ENCODE data around the gene MAP4K3.

DNA sequence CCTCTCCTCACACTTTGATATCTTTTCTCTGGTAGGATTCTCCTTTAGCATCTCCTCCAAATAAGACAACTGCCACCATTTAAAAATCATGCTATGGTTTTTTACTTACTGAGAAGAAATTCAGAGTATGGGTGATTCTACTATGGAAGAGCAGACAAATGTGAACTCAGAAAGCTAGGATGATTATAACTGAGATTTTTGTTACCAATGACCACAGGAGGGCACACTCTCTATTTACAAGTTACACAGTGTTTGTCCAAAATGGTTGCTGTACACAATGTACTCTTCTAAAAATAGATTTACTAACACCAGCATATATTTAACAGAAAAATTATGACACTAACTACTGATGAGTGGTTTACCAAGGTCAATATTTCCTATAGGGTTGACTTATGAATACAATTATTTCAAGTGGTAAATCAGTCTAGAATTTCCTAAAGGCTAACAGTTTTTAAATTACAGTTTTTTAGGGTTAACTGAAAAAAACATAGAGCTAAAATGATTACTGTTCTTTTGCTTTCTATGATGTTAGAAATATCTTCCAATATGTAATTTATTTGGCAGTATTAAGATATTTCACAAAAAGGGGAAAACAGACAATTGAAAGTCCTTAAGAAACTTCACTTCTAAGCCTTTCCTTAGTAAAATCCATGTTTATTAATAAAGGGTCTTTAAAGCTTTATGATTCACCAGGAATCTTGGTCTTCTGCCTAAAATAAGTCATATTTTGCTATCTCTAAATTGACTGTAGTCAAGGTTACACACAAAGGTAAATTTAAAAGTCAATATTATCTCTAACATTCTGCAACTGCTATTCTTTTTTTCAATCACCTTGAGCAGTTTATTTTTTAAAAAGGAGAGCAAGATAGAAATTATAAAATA is 57.2 kb downstream of the MAP4K3 start:
- no peak for TF ChIP-seq SUZ12 (IDR thresholded peaks at IDR 0.05)
- no peak for TF ChIP-seq ZNF384 (IDR thresholded peaks at IDR 0.05)
- no peak for TF ChIP-seq BHLHE40 (IDR thresholded peaks at IDR 0.05; ENCODE audit: borderline replicate concordance)
- no peak for TF ChIP-seq ELF4 (IDR thresholded peaks at IDR 0.05)
- no peak for TF ChIP-seq ARNT (IDR thresholded peaks at IDR 0.05)
- no peak for TF ChIP-seq FOXA1 (IDR thresholded peaks at IDR 0.05)
